Activated CD4-positive, alpha-beta T cell treated with anti-CD3 and anti-CD28 coated beads, Interleukin-2, amount 50 U/mL, for 16 hours (primary cell): Measurements from ENCODE around the gene INCA1.
"Not testable (repeated sequence)": the region's sequence is repeated elsewhere in the genome, so short reads cannot be mapped to it uniquely, and the experiment has no call there.

ENCODE experiments used
- DNase-seq: peaks from one replicate; pipeline ENCODE4 v3.0.0-alpha.2; 2020

Gene INCA1

GRCh38 chr17:4997302-4998026 lies at the start of gene INCA1, which contains the start of gene KIF1C:
Gene INCA1 (minus strand): TSS chr17:4997522. CDS start chr17:4994437, 3,085 bp downstream.
Gene KIF1C (plus strand): TSS chr17:4997950. CDS start chr17:5000247, 2,297 bp downstream.
- DNase-seq = peak; percentile 92

- DNase-seq = no peak
Measured at GRCh38 chr17:5045496-5045895, 48.2 kb upstream of the INCA1 start.

GRCh38 chr17:5044630-5045029 lies 47.3 kb upstream of the INCA1 start:
- DNase-seq = no peak

- DNase-seq = no peak
Measured at GRCh38 chr17:5043524-5043923, 46.2 kb upstream of the INCA1 start.

- peak; percentile 30 for DNase-seq
Measured at GRCh38 chr17:5042157-5043022, 45.1 kb upstream of the INCA1 start.

GRCh38 chr17:5035315-5035714 lies 38.0 kb upstream of the INCA1 start, which contains the start of gene SLC52A1:
Gene SLC52A1 (minus strand): TSS chr17:5035426. CDS start chr17:5034606, 820 bp downstream.
- no peak for DNase-seq

GRCh38 chr17:5034651-5035050 lies 37.3 kb upstream of the INCA1 start:
- no peak for DNase-seq

- DNase-seq = no peak
Measured at GRCh38 chr17:5034063-5034462, 36.7 kb upstream of the INCA1 start.

GRCh38 chr17:5033352-5034015 lies 36.2 kb upstream of the INCA1 start:
- DNase-seq = no peak

- DNase-seq = no peak
Measured at GRCh38 chr17:5032865-5033264, 35.5 kb upstream of the INCA1 start.

GRCh38 chr17:5031365-5032082 lies 34.2 kb upstream of the INCA1 start:
- peak; percentile 83 for DNase-seq

- not testable (repeated sequence) for DNase-seq
Measured at GRCh38 chr17:5030168-5030567, 32.8 kb upstream of the INCA1 start.

- DNase-seq = no peak
Measured at GRCh38 chr17:5027916-5028315, 30.6 kb upstream of the INCA1 start.

GRCh38 chr17:5027299-5027698 lies 30.0 kb upstream of the INCA1 start:
- DNase-seq = no peak

- no peak for DNase-seq
Measured at GRCh38 chr17:5024604-5025003, 27.3 kb upstream of the INCA1 start.

GRCh38 chr17:5023588-5024147 lies 26.3 kb upstream of the INCA1 start:
- DNase-seq = no peak

- DNase-seq = no peak
Measured at GRCh38 chr17:5022171-5022711, 24.9 kb upstream of the INCA1 start.

- DNase-seq = no peak
Measured at GRCh38 chr17:5020502-5021023, 23.2 kb upstream of the INCA1 start.

- DNase-seq = peak; percentile 63
Measured at GRCh38 chr17:5019475-5019956, 22.2 kb upstream of the INCA1 start.

GRCh38 chr17:5014357-5014756 lies 17.0 kb upstream of the INCA1 start:
- DNase-seq = no peak

GRCh38 chr17:5011928-5012327 lies 14.6 kb upstream of the INCA1 start:
- DNase-seq = peak; percentile 86
